ENCODE results near the gene CDKL5.

Gene CDKL5

GRCh38 chrX:18643243-18643642 lies 217.8 kb downstream of the CDKL5 start:
- no peak for DNase-seq (ENCODE audit: low read depth in 2 of 2, low spot score in 1 of 2)

- no peak for DNase-seq (ENCODE audit: low read depth in 2 of 2, low spot score in 1 of 2)
Measured at GRCh38 chrX:18643853-18644252, 218.4 kb downstream of the CDKL5 start.

DNA sequence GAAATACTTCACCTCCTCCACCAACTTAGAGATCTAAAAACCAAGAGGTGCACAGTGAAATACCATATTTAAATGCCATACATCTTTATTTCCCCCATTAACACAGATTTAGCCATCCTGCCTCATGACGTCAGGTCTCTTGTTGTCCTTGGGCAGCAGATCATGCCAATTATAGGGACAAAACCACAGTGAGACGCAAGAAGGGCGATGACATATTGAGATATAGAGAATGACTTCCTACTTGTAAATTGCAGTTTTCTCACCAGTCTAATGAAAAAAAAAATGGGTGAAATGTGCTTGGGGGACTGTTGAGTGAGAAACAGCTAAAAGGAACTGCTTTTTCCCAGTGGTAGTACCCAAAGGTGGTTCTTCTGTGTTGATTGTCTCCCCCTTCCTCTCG lies 222.2 kb downstream of the CDKL5 start:
- DNase-seq (ENCODE audit: low read depth in 2 of 2, low spot score in 1 of 2), result no peak

DNA sequence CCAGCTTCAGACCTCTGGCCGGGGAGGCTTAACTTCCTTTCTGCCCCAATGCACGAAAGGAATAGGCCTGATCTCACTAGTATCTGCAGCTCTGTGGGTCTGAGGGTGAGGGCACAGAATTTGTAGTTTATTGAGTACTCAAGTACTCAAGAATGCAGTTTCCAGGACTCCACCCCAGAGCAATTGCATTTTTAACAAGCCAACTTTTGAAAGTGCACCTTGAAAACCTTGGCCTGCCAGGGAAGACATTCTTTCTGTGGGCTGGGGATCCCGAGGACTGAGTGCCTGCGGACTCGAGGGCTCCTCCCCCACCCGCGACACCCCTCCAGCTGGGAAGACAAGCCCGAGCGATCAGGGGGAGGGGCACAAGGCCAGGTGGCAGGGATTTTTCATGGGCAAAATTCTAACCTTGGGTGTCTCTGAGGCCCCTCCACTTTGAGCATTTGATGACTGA lies 224.1 kb downstream of the CDKL5 start:
- DNase-seq (ENCODE audit: low read depth in 2 of 2, low spot score in 1 of 2), result no peak

DNA sequence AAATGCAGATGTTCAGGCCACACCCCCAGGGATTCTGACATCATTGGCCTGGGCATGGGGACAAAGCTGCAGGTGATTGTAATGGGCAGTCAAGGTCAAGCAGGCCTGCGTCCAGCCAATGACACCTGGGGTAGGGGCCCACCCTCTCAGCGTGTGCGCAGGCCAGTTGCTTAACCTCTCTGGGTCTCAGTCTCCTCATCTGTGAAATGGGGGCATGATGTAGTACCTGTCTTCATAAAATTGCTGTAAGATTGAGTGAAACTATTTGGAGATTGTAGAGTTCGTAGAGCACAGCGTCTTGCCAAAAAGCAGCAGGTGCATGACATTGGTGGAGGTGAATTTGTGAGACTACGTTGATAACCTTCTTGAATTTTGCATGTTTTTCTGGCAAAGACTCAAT lies 225.3 kb downstream of the CDKL5 start:
- DNase-seq (ENCODE audit: low read depth in 2 of 2, low spot score in 1 of 2), result no peak

GRCh38 chrX:18652636-18653035 lies 227.2 kb downstream of the CDKL5 start:
- no peak for DNase-seq (ENCODE audit: low read depth in 2 of 2, low spot score in 1 of 2)

DNA sequence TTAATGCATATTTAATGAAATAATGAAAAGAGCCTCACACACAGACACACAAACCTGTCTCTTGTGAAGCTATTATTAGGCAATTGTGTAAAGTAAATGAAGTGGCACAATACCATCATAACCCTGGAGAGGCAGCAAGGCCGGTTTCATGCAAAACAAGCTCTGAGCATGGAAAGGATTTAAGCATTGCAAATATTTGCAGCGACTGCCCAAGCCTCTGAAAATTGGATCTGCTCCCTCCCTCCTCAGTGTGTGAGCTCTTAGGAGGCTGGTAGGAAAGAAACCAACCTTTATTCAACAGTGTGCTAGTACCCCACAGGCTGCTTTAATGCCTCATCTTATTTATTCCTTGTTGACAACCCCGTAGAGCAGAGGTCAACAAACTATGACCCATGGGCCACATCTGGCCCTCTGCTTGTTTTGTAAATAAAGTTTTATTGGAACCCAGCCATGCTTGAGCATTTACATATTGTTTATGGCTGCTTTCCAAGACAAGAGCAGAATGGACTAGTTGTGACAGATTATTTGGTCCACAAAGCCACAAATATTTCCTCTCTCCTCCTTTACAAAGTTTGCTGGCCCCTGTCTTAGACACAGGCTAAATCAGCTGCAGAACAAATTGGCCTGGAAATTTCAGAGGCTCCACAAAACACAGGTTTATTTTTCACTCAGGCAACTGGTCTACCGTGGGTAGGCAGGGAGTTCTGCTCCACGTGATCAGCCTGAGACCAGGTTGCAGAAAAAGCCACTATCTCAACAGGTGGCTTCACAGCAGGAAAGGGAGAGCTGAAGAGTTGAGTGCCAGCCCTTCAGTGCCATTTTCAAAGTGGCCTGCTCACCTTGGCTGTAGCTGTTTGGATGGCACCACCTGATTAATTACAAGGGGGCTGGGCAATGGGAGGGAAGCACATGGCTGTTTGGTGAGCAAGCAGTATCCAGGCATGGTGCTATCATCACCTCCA lies 229.7 kb downstream of the CDKL5 start:
- no peak for DNase-seq (ENCODE audit: low read depth in 2 of 2, low spot score in 1 of 2)

DNA sequence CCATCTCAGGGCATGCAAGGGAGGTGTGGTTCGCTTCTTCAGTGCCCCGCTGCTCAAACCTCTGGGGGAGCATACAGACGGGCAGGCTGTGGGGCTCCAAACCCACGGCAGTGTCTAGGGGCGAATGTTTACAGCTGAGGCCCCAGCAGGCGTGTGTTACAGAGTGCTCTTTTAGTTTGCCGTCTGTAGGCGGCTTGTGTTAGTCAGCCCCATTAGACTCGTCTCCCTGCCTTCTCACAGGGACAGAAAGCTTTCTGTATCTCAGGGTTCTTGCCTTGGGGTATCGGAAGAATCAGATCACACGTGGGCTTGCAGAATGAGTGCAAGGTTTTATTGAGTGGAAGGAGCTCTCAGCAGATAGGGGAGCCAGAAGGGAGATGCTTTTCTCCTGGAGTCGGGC lies 235.9 kb downstream of the CDKL5 start:
- DNase-seq (ENCODE audit: low read depth in 2 of 2, low spot score in 1 of 2), result no peak

GRCh38 chrX:18664947-18665346 lies 239.5 kb downstream of the CDKL5 start:
- DNase-seq (ENCODE audit: low read depth in 2 of 2, low spot score in 1 of 2), result no peak

GRCh38 chrX:18666614-18667013 lies 241.2 kb downstream of the CDKL5 start:
- DNase-seq (ENCODE audit: low read depth in 2 of 2, low spot score in 1 of 2), result no peak

DNA sequence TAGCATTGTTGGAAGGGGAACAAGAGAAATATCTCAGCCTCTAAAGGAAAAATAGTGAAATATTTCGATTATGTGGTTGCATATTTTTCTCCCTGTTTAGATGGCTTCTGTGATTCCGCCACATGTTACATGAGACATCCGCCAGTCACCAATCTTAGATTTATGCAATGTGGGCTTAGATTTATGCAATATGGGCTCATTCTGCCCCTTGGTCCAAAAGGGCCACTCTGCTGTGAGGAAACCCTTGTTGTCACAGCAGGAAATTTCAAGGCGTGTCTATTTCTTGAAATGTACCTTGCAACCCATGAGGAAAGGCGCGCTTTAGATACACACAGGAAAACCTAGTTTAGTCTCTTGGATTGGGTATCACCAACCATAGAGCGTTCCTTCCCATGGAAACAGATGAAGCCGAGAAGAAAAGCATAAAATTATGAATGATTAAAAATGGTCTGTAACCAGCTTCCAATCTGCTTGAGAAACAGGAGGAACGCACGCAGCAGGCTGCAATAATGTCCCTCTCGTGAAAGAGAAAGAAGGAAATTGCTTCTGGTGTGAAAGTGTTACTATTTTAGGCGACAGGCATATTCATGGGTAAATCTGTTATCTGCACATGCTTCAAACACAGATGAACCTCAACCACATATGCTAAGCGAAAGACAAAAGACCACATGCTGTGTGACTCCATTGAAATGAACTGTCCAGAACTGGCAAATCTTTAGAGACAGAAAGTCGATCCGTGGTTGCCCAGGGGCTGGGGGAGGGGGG lies 242.8 kb downstream of the CDKL5 start:
- no peak for DNase-seq (ENCODE audit: low read depth in 2 of 2, low spot score in 1 of 2)

DNA sequence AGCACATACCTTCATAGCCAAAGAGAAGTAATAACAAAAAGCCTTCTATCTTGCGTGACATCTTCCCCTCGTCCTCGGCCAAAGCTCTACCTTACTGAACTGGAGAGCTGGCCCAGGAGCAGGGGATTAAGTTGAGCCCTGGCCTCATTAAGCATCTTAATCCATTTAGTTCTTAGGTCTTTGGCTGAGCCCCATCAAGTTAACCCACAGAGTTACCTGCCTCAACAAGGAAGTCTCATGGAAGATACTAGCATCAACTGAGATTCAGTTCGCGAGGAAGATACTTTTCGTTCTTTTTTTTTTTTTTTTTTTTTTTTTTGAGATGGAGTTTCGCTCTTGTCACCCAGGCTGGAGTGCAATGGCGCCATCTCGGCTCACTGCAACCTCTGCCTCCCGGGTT lies 246.6 kb downstream of the CDKL5 start, which contains the start of gene RS1:
RS1 (minus strand) TSS at position 101 of the 400 bp plus-strand sequence; CDS start at position 61, 40 bp downstream.
- no peak for DNase-seq (ENCODE audit: low read depth in 2 of 2, low spot score in 1 of 2)

DNA sequence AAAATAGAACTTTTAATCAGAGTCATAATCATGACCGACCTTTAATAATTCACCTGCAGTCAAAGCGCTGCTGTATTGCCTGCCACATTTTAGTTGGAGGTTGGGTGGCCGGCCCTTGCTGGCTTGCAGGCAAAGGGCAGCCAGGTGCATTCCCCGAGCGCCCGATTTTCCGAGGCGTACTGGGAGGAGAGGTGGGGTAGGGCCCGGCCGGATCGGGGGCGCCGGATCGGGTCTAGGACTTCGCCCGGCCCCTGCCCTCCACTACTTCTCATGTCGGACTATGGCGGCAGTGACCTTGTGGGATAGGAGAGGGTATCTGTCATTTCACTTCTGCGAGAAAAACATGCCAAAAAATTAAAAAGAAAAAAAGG lies 249.0 kb downstream of the CDKL5 start:
- DNase-seq (ENCODE audit: low read depth in 2 of 2, low spot score in 1 of 2), result peak in 1 of 2 donors; percentile 5

DNA sequence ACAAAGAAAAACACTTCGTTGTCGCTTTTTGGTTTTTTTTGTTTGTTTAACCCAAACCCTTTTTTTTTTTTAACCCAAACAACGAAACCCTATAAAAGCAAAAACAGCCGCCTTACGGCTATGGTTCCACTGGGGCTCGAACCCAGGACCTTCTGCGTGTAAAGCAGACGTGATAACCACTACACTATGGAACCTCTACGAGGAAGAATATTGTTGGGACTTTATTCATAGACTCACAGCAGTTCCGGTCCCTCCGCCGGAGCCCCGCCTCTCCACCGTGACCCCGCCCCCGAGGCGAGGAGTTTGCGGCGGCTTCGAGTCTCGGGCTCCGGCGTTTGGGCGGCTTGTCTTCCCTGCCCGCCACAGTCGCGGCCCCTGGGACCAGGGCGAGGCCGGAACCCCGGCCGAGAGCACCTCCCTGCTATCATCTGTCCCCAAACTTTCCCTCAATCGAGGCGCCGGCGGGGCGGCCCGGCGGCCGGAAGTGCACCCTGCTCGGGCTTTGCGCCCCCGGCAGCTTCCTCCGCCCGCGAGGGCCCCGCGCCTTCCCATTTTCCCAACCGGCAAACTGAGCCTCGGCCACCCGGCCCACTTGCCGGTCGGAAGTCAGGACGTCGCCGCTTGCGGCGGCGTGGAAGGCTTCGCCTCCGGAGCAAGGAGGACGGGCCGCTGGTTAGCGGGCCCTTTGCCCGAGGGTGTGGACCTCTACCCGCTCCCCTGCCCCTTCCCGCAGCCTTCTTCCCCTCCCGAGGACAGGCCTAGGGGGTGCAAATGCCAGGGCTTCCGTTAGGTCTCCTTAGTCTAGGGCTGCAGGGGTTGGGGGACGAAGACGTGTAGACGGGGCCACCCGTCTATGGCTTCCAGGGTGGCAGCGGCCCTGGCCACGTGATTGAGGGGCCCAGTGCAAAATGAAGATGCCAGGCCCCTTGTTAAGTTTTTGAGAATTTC lies 249.7 kb downstream of the CDKL5 start:
- DNase-seq (ENCODE audit: low read depth in 2 of 2, low spot score in 1 of 2), result peak; percentile 52 to 56

GRCh38 chrX:18676050-18676449 lies 250.6 kb downstream of the CDKL5 start:
- DNase-seq (ENCODE audit: low read depth in 2 of 2, low spot score in 1 of 2), result no peak

GRCh38 chrX:18676470-18676869 lies 251.1 kb downstream of the CDKL5 start:
- DNase-seq (ENCODE audit: low read depth in 2 of 2, low spot score in 1 of 2), result no peak

- no peak for DNase-seq (ENCODE audit: low read depth in 2 of 2, low spot score in 1 of 2)
Measured at GRCh38 chrX:18677161-18677869, 251.9 kb downstream of the CDKL5 start.

GRCh38 chrX:18681996-18682395 lies 256.6 kb downstream of the CDKL5 start:
- no peak for DNase-seq (ENCODE audit: low read depth in 2 of 2, low spot score in 1 of 2)

DNA sequence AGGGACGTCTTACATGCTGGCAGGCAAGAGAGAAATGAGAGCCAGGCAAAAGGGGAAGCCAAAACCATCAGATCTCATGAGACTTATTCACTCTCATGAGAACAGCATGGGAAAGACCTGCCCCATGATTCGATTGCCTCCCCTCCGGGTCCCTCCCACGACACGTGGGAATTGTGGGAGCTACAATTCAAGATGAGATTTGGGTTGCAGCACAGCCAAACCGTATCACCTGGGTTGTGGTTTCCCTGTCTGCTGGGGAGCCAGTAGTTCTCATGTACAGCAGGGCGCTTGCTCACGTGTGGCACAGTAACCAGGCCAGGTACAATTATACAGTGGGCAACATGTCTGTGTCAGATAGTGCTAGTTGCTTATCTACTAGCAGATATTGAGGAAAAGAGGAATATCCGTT lies 257.6 kb downstream of the CDKL5 start:
- DNase-seq (ENCODE audit: low read depth in 2 of 2, low spot score in 1 of 2), result no peak

GRCh38 chrX:18687856-18688495 lies 262.6 kb downstream of the CDKL5 start:
- DNase-seq (ENCODE audit: low read depth in 2 of 2, low spot score in 1 of 2), result no peak

Measured in stimulated activated CD8-positive, alpha-beta memory T cell treated with anti-CD3 and anti-CD28 coated beads, Interleukin-4, amount 100 ng/mL, for 1 hour (primary cell).